RPMI7951 (cell line): ENCODE measurements around the gene CAVIN3. TPM values are rescaled to one million over a fixed set of nuclear protein-coding genes. Genes with fewer than 3 reads are reported as not detected.
"Not testable (repeated sequence)": the region's sequence is repeated elsewhere in the genome, so short reads cannot be mapped to it uniquely, and the experiment has no call there.

Source experiments
- DNase-seq: peaks from one replicate; pipeline ENCODE4 v3.0.0-alpha.2; 2012; ENCODE audit warnings: low read depth
- total RNA-seq: library from RNA; depleted of rRNA; stranded (reverse); fragments of >200 nt; shearing (Covaris generic); gene quantifications from 2 replicates; pipeline ENCODE4 v1.2.3, GENCODE V29; 2014

The CAVIN3 gene
- total RNA-seq, 1 experiment from 2014 or later = 200 TPM

- DNase-seq = no peak
These were observed 6.0 kb upstream of the CAVIN3 start for GRCh38 chr11:6326303-6326702.

- DNase-seq = no peak
These were observed 3.1 kb upstream of the CAVIN3 start for GRCh38 chr11:6323291-6323905.

GRCh38 chr11:6321961-6322362 lies 1.7 kb upstream of the CAVIN3 start:
- DNase-seq = peak; percentile 75

GRCh38 chr11:6321356-6321755 lies 1.1 kb upstream of the CAVIN3 start:
- peak; percentile 16 for DNase-seq

- peak; percentile 97 for DNase-seq
These were observed 444 bp downstream of the CAVIN3 start for GRCh38 chr11:6319704-6320410.

GRCh38 chr11:6319001-6319703 lies 1.1 kb downstream of the CAVIN3 start:
- peak; percentile 64 for DNase-seq

- no peak for DNase-seq
These were observed 2.1 kb downstream of the CAVIN3 start for GRCh38 chr11:6318204-6318603.

- DNase-seq = peak; percentile 64
These were observed 4.4 kb downstream of the CAVIN3 start for GRCh38 chr11:6315811-6316425.

- DNase-seq = no peak
These were observed 8.2 kb downstream of the CAVIN3 start for GRCh38 chr11:6312106-6312505.

- DNase-seq = no peak
These were observed 12.4 kb downstream of the CAVIN3 start for GRCh38 chr11:6307876-6308275.

- DNase-seq = no peak
These were observed 15.0 kb downstream of the CAVIN3 start for GRCh38 chr11:6305297-6305696.

GRCh38 chr11:6303661-6304060 lies 16.6 kb downstream of the CAVIN3 start:
- DNase-seq = no peak

- DNase-seq = no peak
These were observed 19.2 kb downstream of the CAVIN3 start for GRCh38 chr11:6301096-6301495.

GRCh38 chr11:6300325-6300724 lies 20.0 kb downstream of the CAVIN3 start:
- no peak for DNase-seq

- peak; percentile 52 for DNase-seq
These were observed 21.7 kb downstream of the CAVIN3 start for GRCh38 chr11:6298605-6299004.

GRCh38 chr11:6297831-6298230 lies 22.5 kb downstream of the CAVIN3 start:
- DNase-seq = peak; percentile 26

- no peak for DNase-seq
These were observed 35.3 kb downstream of the CAVIN3 start for GRCh38 chr11:6285019-6285418.

- no peak for DNase-seq
These were observed 36.1 kb downstream of the CAVIN3 start for GRCh38 chr11:6284250-6284649.

GRCh38 chr11:6283453-6284023 lies 36.8 kb downstream of the CAVIN3 start:
- no peak for DNase-seq

GRCh38 chr11:6280809-6281208 lies 39.5 kb downstream of the CAVIN3 start:
- not testable (repeated sequence) for DNase-seq

GRCh38 chr11:6273188-6273587 lies 47.1 kb downstream of the CAVIN3 start:
- peak; percentile 4 for DNase-seq

GRCh38 chr11:6271598-6271997 lies 48.7 kb downstream of the CAVIN3 start:
- DNase-seq = no peak
